ENCODE results near the gene ABCA9. TPM values are rescaled to one million over a fixed set of nuclear protein-coding genes. Genes with fewer than 3 reads are reported as not detected.

The ABCA9 gene
- total RNA-seq, 1 experiment from 2014 or later, result not detected

DNA sequence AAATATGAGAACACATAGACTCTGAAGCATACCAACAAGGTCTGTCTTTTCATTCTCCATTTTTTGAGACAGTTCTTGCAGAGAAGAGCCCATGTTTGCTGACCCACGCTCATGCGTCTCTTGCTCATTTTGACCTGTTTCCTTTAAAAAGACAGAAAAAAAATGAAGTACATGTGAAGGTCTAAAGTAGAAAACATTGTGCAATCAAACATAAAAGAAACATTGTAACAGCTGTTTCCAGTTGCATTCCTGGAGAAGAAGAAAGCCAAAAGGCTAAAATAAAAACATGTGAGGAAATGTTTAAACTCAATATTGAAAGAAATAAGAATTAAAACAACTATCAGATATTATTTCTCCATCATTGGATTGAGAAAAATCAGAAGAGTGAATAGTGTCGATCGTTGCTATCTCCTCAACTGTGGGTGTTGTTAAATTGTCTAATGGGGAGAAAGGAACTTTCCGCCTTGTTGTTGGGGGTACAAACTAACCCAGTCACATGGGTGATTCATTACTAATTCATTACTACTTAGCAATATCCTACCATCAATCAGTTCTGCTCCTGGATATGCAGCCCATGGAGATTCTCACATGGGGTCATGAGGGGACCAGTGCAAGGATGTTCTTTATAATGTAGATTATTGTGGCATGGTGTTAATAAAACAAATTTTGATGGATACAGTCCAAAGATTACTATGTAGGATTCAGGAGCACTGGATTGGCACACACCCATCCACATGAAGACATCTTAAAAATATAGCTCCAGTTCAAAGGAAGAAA lies 9.5 kb downstream of the ABCA9 start:
- H3K4me1 ChIP-seq (ENCODE audit: insufficient read depth, low read length), result no peaks in the 10 kb centered on the region
- no peak overlapping the region for H3K27ac ChIP-seq (ENCODE audit: low read length)
- H3K4me2 ChIP-seq (ENCODE audit: low read length), result no peak overlapping the region
- BruUV-seq (replicated peaks), result no TSS peak
- CTCF ChIA-PET, result interaction anchor here (0.6 kb wide), 1 partner anchor 36 kb away, joined by 3 read pairs; no protein-coding TSS in a partner anchor
- no peaks in the 10 kb centered on the region for H3K36me3 ChIP-seq (ENCODE audit: low read depth, low read length)
- no peaks in the 10 kb centered on the region for H3K9me3 ChIP-seq (ENCODE audit: low read length)
- ATAC-seq, result no peak
- H3K4me3 ChIP-seq (ENCODE audit: low read length), result no peak overlapping the region
- no peak overlapping the region for H2AFZ ChIP-seq (ENCODE audit: low read length)
- POLR2A ChIA-PET (ENCODE audit: unreplicated experiment), result no interaction called here
- no peaks in the 10 kb centered on the region for H3F3A ChIP-seq (ENCODE audit: low read length, unreplicated experiment)
- intact Hi-C loops (cut with micrococcal nuclease), result no loop called here
- H3K79me2 ChIP-seq (ENCODE audit: low read length), result no peaks in the 10 kb centered on the region
- H3K9ac ChIP-seq (ENCODE audit: low read length), result no peak overlapping the region
- H4K20me1 ChIP-seq (ENCODE audit: low read length), result no peaks in the 10 kb centered on the region
- TF ChIP-seq, protein P1, sequence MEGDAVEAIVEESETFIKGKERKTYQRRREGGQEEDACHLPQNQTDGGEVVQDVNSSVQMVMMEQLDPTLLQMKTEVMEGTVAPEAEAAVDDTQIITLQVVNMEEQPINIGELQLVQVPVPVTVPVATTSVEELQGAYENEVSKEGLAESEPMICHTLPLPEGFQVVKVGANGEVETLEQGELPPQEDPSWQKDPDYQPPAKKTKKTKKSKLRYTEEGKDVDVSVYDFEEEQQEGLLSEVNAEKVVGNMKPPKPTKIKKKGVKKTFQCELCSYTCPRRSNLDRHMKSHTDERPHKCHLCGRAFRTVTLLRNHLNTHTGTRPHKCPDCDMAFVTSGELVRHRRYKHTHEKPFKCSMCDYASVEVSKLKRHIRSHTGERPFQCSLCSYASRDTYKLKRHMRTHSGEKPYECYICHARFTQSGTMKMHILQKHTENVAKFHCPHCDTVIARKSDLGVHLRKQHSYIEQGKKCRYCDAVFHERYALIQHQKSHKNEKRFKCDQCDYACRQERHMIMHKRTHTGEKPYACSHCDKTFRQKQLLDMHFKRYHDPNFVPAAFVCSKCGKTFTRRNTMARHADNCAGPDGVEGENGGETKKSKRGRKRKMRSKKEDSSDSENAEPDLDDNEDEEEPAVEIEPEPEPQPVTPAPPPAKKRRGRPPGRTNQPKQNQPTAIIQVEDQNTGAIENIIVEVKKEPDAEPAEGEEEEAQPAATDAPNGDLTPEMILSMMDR (conservative IDR thresholded peaks at IDR 0.05; ENCODE audit: low read depth, low read length), result no peak
- TF ChIP-seq EZH2 (IDR thresholded peaks at IDR 0.05; ENCODE audit: low read length, unreplicated experiment), result no peak
- no peak for TF ChIP-seq EZH2phosphoT487 (IDR thresholded peaks at IDR 0.05; ENCODE audit: borderline replicate concordance, low read length)
- no peaks in the 10 kb centered on the region for H3K9me2 ChIP-seq (replicated peaks; ENCODE audit: low read length)
- no peak for DNase-seq
- peaks cover 37% of the 10 kb centered on the region; the same call in 1 of the 2 replicates for H3K27me3 ChIP-seq (ENCODE audit: low read length)

DNA sequence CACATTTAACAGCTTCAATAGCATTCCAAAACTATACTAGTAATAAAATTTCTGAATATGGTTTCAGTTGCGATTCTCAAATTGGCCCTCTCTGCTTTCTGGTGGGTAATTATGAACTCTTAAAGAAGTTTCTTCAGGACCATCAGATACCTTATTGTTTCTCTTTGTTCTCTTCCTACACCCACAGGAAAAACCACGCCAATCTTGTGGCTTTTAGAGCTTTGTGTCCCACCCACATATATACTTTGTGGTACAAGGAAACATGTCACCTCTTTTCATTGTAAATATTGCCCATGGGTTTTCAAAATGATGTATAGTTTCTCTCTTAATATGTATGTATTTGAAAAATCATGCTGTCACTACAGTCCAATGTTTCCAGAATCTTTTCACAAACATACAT lies 12.1 kb downstream of the ABCA9 start:
- Histone ChIP-seq H2AFZ (ENCODE audit: low read length) (no peak overlapping the region), H3F3A (ENCODE audit: low read length, unreplicated experiment) (no peaks in the 10 kb centered on the region), H3K9me3 (ENCODE audit: low read length) (no peaks in the 10 kb centered on the region), H3K36me3 (ENCODE audit: low read depth, low read length) (no peaks in the 10 kb centered on the region), H3K27me3 (ENCODE audit: low read length) (peaks cover 38% of the 10 kb centered on the region; the same call in 1 of the 2 replicates), H4K20me1 (ENCODE audit: low read length) (no peaks in the 10 kb centered on the region), H3K4me1 (ENCODE audit: insufficient read depth, low read length) (no peaks in the 10 kb centered on the region), H3K4me2 (ENCODE audit: low read length) (no peak overlapping the region), H3K79me2 (ENCODE audit: low read length) (no peaks in the 10 kb centered on the region), H3K4me3 (ENCODE audit: low read length) (no peak overlapping the region), H3K9ac (ENCODE audit: low read length) (no peak overlapping the region), H3K27ac (ENCODE audit: low read length) (no peak overlapping the region), H3K9me2 (replicated peaks; ENCODE audit: low read length) (0 out of 2 replicates have a peak, but pooled peaks cover 3% of the 10 kb centered on the region)
- DNase-seq, result no peak
- intact Hi-C loops (cut with micrococcal nuclease), result loop anchor here (10.0 kb wide), 1 partner anchor 274 kb away; no protein-coding TSS in a partner anchor
- CTCF ChIA-PET, result no interaction called here
- no TSS peak for BruUV-seq (replicated peaks)
- TF ChIP-seq EZH2 (IDR thresholded peaks at IDR 0.05; ENCODE audit: low read length, unreplicated experiment), result no peak
- TF ChIP-seq, protein P1 (conservative IDR thresholded peaks at IDR 0.05; ENCODE audit: low read depth, low read length), result no peak
- TF ChIP-seq EZH2phosphoT487 (IDR thresholded peaks at IDR 0.05; ENCODE audit: borderline replicate concordance, low read length), result no peak
- ATAC-seq, result no peak
- POLR2A ChIA-PET (ENCODE audit: unreplicated experiment), result no interaction called here

All from PC-3 (cell line).